ENCODE results near the gene RPA1. TPM values are rescaled to one million over a fixed set of nuclear protein-coding genes. Genes with fewer than 3 reads are reported as not detected.

Gene RPA1
- total and polyA plus RNA-seq, 10 of the 15 experiments (the other 5 are each of a cell fraction or from before 2014, with no cell fraction given), result 35.9 to 198 (median 71.2) TPM

GRCh38 chr17:1865252-1866037, 35.6 kb downstream of the RPA1 start:
- Histone ChIP-seq H3K4me1 (ENCODE audit: control insufficient read depth, insufficient read depth, low read length) (no peaks in the 10 kb centered on the region), H3K9me3 (replicated peaks; ENCODE audit: control insufficient read depth, insufficient read depth, low read length) (no peaks in the 10 kb centered on the region), H3K27ac (ENCODE audit: control insufficient read depth, insufficient read depth) (no peak overlapping the region), H3K9ac (ENCODE audit: control insufficient read depth, insufficient read depth, low read length) (no peak overlapping the region), H3K27me3 (replicated peaks in 1 of 2; ENCODE audit: control insufficient read depth in 2 of 2, insufficient read depth in 2 of 2, low read length in 1 of 2) (no peaks in the 10 kb centered on the region), H3K4me3 (no peak overlapping the region), H4K20me1 (ENCODE audit: control insufficient read depth, insufficient read depth) (no peaks in the 10 kb centered on the region), H3K36me3 (ENCODE audit: control insufficient read depth in 2 of 2, insufficient read depth in 2 of 2, low read length in 1 of 2) (peaks cover 5 to 16% of the 10 kb centered on the region in 2 experiments; a peak in 3 of 4 replicates), H3K4me2 (ENCODE audit: control insufficient read depth, insufficient read depth) (no peak overlapping the region), H2AFZ (ENCODE audit: control insufficient read depth, low read depth, low read length) (no peak overlapping the region), H3K79me2 (ENCODE audit: control insufficient read depth, insufficient read depth, low read length) (no peaks in the 10 kb centered on the region)
- CTCF ChIA-PET, result interaction anchor here (0.6 to 12.9 kb wide), 24 partner anchors 9 to 216 kb away, joined by 3 to 232 read pairs (median 3); partner anchors contain the start of genes RILP and SERPINF1
- no peak for DNase-seq (ENCODE audit: low read depth, low spot score)
- 55% methylated on average over 17 of the region's 17 CpGs for WGBS (ENCODE audit: insufficient coverage, insufficient replicate concordance, low lambda C conversion rate, missing lambda C conversion rate)
- intact Hi-C loops (cut with micrococcal nuclease; ENCODE audit: unreplicated experiment) (loop anchor here (2.0 kb wide), 1 partner anchor 145 kb away; no protein-coding TSS in a partner anchor), in situ Hi-C loops (cut with MboI) (no loop called here)
- POLR2A ChIA-PET, result interaction anchor here (1.0 to 1.4 kb wide), 2 partner anchors 142 to 144 kb away, joined by 4 read pairs; no protein-coding TSS in a partner anchor
- RAD21 ChIA-PET (ENCODE audit: unreplicated experiment), result interaction anchor here (0.5 to 3.8 kb wide), 6 partner anchors 68 to 196 kb away, joined by 3 to 35 read pairs (median 5); no protein-coding TSS in a partner anchor
- SMC1A ChIA-PET (ENCODE audit: uncharacterized antibody, unreplicated experiment), result interaction anchor here (0.9 to 4.0 kb wide), 8 partner anchors 11 to 152 kb away, joined by 3 to 56 read pairs (median 4); partner anchors contain the start of gene WDR81
- FAIRE-seq, result peak; percentile 72
- BruUV-seq (replicated peaks), result no TSS peak
- ATAC-seq, result peak; percentile 79
- TF ChIP-seq RAD21 (IDR thresholded peaks at IDR 0.05; ENCODE audit: insufficient read depth, low read depth, low read length) (peak; percentile 65), TCF3 (IDR thresholded peaks at IDR 0.05; ENCODE audit: borderline replicate concordance, insufficient read depth, low read depth, low read length) (no peak), SMAD5 (IDR thresholded peaks at IDR 0.05; ENCODE audit: low read depth) (no peak), STAT1 (conservative IDR thresholded peaks at IDR 0.05) (no peak), HCFC1 (IDR thresholded peaks at IDR 0.05; ENCODE audit: low read length) (no peak), MYC (IDR thresholded peaks at IDR 0.05; ENCODE audit: insufficient read depth, insufficient read length, insufficient replicate concordance, low read length, severe bottlenecking) (no peak), FOS (IDR thresholded peaks at IDR 0.05; ENCODE audit: borderline replicate concordance, extremely low read depth, insufficient read length) (no peak), MXI1 (IDR thresholded peaks at IDR 0.05; ENCODE audit: low read depth, low read length) (no peak), ZBTB40 (IDR thresholded peaks at IDR 0.05; ENCODE audit: borderline replicate concordance) (no peak), YBX1 (IDR thresholded peaks at IDR 0.05) (no peak), ASH2L (IDR thresholded peaks at IDR 0.05; ENCODE audit: borderline replicate concordance, low read depth) (no peak), ATF3 (IDR thresholded peaks at IDR 0.05; ENCODE audit: borderline replicate concordance, extremely low read depth, low read depth, low read length) (no peak), CREB1 (IDR thresholded peaks at IDR 0.05; ENCODE audit: low read depth) (no peak), SIX5 (IDR thresholded peaks at IDR 0.05; ENCODE audit: low read depth, low read length, severe bottlenecking) (no peak), BMI1 (IDR thresholded peaks at IDR 0.05; ENCODE audit: borderline replicate concordance) (no peak), ZNF24 (IDR thresholded peaks at IDR 0.05) (no peak)
- TF ChIP-seq, protein P1, sequence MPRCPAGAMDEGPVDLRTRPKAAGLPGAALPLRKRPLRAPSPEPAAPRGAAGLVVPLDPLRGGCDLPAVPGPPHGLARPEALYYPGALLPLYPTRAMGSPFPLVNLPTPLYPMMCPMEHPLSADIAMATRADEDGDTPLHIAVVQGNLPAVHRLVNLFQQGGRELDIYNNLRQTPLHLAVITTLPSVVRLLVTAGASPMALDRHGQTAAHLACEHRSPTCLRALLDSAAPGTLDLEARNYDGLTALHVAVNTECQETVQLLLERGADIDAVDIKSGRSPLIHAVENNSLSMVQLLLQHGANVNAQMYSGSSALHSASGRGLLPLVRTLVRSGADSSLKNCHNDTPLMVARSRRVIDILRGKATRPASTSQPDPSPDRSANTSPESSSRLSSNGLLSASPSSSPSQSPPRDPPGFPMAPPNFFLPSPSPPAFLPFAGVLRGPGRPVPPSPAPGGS (IDR thresholded peaks at IDR 0.05; ENCODE audit: borderline replicate concordance, insufficient read depth, low read depth, low read length, poor library complexity, severe bottlenecking), result no peak
